ENCODE data around the gene EID2B.

The EID2B gene

DNA sequence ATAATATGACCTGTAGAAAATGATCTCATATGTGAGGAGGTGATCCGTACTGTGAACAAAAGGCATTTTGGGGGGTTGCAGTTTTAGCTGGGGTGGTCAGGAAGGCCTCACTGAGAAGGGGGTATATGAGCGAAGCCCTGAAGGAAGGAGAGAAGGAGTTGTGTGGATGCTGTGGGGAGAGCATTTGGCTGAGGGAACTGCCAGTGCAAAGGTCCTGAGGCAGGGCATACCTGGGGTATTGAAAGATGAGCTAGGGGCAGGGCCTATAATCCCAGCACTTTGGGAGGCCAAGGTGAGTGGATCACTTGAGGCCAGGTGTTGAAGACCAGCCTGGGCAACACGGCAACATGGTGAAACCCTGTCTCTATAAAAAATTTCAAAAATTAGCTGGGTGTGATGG, 15.2 kb downstream of the EID2B start:
- no peak for TF ChIP-seq CTCF (IDR thresholded peaks at IDR 0.05; ENCODE audit: low read depth, low read length)
- H3K4me3 ChIP-seq (ENCODE audit: low read depth, low read length), result no peak overlapping the region

DNA sequence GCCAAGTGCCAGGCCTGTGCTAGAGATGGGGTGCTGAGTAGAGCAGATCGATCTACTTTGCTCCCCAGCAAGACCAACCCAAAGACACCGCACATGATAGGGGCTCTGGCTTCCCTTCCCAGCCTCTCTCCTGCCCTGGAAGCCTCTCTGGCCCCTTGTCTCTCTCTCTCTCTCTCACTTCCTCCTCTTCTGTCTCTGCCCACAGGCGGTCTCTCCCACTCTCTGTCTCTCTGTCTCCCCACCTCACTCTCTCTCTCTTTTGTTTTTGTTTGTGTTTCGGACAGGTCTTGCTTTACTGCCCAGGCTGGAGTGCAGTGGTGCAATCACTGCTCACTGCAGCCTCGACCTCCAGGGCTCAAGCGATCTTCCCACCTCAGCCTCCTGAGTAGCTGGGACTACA, 16.4 kb downstream of the EID2B start:
- H3K4me3 ChIP-seq (ENCODE audit: low read depth, low read length), result no peak overlapping the region
- no peak for TF ChIP-seq CTCF (IDR thresholded peaks at IDR 0.05; ENCODE audit: low read depth, low read length)

DNA sequence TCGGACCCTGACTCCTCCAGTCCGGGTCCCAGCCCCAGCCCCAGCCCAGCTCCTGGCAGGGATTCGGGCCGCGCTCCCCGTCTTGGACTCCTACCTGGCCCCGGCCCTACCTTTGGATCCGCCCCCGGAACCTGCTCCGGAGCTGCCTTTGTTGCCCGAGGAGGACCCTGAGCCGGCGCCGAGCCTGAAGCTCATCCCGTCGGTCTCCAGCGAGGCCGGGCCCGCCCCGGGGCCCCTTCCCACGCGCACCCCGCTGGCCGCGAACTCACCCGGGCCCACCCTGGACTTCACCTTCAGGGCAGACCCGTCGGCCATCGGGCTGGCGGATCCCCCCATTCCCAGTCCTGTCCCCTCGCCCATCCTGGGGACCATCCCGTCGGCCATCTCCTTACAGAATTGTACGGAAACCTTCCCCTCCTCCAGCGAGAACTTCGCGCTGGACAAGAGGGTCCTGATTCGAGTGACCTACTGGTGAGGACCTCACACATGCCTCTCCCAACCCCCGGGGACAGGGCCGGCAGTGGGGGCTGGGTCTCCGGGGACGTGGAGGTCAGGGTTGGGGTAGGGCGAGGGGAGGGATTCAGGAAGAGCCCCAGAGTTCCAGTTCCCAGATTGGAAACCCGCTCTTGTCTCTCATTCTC, 17.0 kb downstream of the EID2B start:
- no peak for TF ChIP-seq CTCF (IDR thresholded peaks at IDR 0.05; ENCODE audit: low read depth, low read length)
- no peak overlapping the region for H3K4me3 ChIP-seq (ENCODE audit: low read depth, low read length)

DNA sequence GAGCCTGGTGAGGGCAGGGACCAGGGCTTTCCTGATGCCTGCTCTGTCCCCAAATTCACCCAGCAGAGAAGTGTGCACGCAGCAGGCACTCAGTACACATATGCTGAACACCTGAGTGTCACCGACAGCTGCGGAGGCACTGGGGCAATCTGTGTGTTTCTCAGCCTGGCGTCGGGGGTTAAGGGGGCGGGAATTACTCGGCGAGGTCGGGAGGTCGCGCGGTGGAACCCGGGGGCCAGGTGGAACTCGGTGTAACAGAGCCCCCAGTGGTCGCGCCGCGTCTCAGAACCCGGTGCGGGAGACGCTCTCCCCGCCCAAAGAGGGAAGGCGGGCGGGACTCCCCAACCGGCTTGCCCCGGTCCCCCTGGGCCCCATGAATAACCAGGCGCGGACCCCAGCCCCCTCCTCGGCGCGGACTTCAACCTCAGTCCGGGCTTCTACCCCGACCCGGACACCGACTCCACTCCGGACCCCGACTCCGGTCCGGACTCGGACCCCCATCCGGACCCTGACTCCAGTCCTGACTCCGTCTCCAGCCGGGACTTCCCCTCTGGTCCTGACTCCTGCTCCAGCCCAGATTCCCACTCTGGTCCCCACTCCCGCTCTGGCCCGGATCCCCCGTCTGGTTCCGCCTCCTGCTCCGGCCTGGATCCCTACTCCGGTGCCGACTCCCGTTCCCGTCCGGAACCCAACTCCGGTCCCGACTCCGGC, 17.7 kb downstream of the EID2B start, which contains the start of gene SELENOV:
SELENOV (plus strand) TSS at position 300 of the 711 bp plus-strand sequence; CDS start at position 374, 74 bp downstream.
- no peak within 1 kb of the TSS for H3K4me3 ChIP-seq (ENCODE audit: low read depth, low read length)
- TF ChIP-seq CTCF (IDR thresholded peaks at IDR 0.05; ENCODE audit: low read depth, low read length), result no peak

GRCh38 chr19:39512988-39513387, 19.7 kb downstream of the EID2B start:
- TF ChIP-seq CTCF (IDR thresholded peaks at IDR 0.05; ENCODE audit: low read depth, low read length), result no peak
- H3K4me3 ChIP-seq (ENCODE audit: low read depth, low read length), result no peak overlapping the region

- no peak overlapping the region for H3K4me3 ChIP-seq (ENCODE audit: low read depth, low read length)
- TF ChIP-seq CTCF (IDR thresholded peaks at IDR 0.05; ENCODE audit: low read depth, low read length), result no peak
Measured at GRCh38 chr19:39509233-39509632, 23.4 kb downstream of the EID2B start.

DNA sequence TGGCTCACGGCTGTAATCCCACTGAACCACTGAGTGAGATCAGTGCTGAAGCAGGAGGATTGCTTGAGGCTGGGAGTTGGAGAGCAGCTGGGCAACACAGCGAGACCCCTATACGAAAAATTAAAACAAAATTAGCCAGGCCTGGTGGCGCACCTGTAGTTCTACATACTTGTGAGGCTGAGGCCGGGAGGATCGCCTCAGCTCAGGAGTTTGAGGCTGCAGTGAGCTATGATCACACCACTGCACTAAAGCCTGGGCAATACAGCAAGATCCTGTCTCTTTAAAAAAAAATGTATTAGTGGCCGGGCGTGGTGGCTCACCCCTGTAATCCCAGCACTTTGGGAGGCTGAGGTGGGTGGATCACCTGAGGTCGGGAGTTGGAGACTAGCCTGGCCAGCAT, 24.0 kb downstream of the EID2B start:
- no peak for TF ChIP-seq CTCF (IDR thresholded peaks at IDR 0.05; ENCODE audit: low read depth, low read length)
- no peak overlapping the region for H3K4me3 ChIP-seq (ENCODE audit: low read depth, low read length)

Data from WI38 (cell line).